ENCODE measurements around the gene SBF2.

SBF2 gene

DNA sequence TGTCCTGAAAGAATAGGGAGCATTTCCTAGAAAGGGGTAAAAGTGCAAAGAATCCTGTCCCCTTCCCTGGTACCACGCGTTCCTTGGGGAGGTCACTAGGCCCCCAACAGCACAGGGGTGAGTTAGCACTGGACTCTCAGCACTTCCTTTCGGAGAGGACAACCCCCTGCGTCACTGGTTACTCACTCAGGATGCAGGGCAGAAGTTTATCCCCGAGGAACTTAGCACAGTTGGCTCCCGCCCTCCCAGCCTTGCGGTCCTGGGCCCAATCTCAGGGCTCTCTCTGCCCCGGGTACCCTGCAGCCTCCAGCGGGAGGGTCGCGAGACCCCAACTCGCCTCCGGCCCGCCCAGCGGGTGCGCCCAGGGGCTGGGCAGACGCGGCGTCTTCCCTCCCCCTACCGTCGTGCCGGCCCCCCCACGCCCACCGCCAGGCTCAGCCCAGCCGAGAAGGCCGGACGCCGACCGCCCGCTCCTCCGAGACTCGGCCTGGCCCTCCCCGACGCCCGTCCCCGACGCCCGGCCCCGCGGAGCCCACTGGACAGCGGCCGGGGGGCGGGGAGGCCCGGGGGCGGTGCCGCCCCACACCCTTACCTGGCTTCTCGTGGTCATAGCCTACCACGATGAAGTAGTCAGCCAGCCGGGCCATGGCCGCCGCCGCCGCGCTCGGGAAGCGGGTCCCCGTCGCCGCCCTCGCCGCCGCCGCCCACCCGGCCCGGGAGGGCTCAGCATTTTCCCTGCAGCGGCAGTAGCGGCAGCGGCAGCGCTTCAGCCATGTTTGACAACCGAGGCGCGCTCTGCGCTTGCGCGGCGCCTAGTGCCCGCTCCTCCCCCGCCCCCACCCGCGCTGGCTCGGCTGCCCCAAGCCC is at the start of gene SBF2:
Gene SBF2, minus strand, starts transcription at position 797 of the 867 bp plus-strand sequence. Its CDS starts 150 bp downstream, at position 647.
- peak; percentile 12 for DNase-seq

DNA sequence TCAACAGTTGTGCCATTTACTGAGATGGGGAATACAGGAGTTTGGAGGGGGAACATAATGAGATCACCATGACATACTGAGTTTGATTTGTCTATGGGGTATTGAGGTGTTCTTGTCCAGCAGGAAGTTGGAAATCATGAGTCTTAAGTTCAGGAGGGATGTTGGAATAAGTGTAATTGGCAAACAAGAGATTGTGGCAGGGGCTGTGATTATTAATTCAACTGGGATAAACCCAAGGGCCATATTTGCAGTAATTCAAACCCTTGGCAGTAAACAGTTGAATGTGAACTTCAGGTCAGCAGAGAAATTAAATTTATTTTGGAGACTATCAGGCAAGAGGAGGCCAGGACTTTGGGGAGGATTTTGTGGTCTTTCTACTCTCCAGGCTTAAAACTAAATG is 44.3 kb upstream of the SBF2 start:
- no peak for DNase-seq

DNA sequence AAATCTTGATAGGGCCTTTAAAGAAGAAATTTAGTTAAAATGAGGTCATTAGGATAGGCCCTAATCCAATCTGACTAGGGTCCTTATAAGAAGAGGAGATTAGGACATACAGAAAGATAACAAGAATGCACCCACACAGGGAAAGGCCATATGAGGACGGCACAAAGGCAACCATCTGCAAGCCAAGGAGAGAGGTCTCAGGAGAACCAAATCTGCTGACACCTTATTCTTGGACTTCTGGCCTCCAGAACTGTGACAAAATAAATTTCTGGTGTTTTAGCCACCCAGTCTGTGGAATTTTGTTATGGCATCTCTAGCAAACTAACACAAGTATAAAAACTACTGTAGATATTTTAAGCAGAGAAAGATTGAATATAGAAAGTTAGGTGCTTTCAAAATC is 39.5 kb upstream of the SBF2 start:
- no peak for DNase-seq

DNA sequence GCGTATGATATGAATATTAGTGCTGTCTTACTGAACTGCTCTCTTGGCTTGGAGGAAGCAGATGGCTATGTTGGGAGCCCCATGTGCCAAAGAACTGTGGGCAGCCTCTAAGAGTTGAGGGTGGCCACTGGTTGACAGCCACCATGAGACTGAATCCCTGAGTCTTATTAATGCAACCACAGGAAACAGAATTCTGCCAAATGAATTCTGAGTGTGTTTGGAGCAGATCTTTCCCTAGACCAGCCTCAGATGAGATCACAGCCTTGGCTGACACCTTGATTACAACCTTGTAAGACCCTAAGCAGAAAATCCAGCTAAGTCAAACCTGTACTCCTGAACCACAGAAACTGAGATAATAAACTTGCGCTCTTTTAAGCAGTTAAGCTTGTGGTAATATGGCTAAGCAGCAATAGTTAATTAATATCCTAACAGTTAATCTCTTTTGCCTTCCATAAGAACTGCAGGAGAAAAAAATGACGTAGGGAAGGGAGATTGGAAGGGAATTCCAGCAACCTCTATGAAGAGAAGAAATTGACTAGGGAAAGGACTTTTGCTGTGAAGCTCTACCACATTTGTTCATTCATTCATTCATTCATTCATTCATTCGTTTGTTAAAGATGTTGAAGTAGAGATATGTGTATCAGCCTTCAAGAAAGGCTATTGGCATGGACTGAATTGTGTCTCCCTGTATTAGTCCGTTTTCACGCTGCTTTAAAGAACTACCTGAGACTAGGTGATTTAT is 37.7 kb upstream of the SBF2 start:
- DNase-seq: no peak

DNA sequence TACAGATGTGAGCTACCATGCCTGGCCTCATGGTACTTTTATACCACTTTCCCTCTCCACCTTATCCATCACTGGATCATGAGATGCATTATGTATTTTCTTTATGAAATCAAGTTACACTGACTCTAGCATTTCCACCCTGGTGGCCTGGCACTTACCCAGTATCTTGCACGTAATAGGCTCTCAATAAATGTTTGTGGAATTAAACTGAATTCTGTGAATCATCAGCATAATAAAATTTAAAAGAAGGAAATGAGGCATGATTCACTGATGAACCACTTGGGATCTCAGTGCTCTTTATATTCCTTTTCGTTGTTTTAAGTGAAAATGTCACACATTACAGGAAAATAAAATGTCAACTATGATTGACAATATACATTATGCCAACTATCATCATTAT is 35.9 kb upstream of the SBF2 start:
- no peak for DNase-seq

DNA sequence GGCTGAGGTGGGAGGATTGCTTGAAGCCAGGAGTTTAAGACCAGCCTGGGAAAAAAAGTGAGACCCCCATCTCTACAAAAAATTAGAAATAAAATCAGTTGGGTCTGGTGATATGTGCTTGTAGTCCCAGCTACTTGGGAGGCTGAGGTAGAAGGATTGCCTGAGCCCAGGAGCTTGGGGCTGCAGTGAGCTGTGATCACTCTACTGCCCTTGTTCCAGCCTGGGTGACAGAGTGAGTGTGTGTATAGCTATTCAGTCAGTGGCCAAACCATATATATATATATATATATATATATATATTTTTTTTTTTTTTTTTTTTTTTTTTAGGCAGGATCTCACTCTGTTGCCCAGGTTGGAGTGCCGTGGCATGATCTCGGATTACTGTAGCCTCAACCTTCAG is 35.3 kb upstream of the SBF2 start:
- DNase-seq: no peak

DNA sequence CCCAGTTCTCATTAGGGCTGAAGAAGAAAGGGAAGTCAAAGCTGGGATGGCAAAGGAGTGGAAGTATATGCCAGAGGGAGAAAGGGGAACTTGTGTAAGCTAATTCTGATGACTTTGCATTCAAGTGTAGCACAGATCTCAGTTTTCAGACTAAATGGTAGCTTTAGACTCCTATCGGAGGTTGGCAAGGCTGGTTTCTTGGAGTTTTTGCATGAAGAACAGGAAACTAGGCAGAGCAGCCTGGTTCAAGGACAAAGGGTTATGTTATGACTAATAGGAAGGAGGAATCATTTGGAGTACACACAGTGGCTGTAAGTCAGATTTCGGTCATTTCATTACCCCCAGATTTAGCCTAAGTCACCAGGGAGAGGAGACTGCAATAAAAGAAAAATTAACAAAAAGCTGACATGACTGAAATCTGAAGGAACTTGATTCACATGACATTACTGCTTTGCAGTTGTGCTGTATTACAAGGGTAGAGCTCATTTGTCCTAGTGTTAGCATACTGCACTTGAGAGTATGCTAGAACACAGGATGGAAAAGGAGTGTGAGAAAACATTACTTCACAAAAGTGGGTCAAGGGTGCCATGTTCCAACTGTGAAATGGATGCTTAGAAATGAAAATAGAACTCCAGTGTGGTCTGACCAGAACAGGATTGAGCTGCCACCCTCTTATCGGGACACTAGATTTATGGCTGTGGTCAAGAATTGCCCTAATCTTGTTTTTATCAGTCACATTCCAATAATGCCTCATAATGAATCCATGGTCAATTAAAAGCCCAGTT is 34.5 kb upstream of the SBF2 start:
- no peak for DNase-seq

DNA sequence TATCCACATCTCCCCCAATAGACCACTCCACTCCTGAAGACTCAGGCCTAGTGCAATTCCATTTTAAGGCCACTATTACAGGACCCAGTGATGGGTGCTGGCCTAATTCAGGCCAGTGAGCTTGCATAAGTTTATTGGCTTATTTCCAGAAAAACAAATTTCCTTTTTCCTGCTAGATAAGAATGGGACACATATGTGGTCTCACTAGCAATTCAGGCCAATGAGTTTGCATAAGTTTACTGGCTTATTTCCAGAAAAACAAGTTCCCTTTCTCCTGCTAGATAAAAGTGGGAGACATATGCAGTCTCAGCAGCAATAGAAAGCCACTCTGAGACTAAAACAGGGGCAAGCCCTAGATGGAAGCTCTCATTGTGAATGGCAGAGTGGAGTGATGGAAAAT is 33.2 kb upstream of the SBF2 start:
- no peak for DNase-seq

DNA sequence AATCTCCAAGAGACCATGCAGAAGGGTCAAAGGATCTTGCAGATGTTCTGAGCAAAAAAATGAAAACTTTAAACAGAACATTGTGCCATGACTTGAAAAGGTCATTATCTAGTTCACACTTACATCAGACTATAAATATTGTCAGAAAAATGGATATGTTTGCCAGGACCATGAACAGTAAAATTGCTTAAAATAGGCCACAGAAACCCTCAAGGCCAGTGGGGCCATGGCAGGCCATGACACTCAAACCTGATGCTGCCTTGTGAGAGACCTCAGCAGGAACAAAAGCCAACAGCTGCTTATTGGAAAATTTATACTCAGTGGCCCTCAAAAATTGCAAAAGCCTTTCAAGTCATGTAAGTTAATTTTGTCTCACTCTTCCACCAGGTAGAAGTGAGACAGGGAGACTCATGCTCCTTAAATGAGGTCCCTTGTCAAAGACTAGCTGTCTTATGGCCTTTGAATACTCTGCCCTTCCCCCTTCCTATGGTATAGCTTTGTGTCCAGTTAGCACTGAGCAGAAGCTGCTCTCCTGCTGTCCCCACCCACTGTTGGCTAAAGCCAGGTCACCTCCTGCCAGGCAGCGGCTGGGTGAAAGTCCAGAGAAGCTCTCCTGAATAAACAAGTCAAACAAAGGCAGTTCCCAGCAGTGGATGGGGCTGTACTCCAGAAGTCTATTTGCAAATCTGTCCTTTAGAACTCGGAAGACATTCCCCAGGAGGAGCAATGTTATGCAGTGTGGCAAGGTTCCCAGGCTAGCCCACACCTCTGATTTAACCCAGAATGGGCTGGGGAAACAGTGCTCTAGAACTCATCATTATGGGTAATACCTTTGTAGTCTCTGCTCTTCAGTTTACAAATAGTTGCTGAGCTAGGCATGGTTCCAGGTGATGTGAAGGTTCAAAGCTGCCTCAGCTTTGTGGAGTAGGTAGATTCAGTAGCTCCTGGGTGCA is 32.3 kb upstream of the SBF2 start:
- no peak for DNase-seq

DNA sequence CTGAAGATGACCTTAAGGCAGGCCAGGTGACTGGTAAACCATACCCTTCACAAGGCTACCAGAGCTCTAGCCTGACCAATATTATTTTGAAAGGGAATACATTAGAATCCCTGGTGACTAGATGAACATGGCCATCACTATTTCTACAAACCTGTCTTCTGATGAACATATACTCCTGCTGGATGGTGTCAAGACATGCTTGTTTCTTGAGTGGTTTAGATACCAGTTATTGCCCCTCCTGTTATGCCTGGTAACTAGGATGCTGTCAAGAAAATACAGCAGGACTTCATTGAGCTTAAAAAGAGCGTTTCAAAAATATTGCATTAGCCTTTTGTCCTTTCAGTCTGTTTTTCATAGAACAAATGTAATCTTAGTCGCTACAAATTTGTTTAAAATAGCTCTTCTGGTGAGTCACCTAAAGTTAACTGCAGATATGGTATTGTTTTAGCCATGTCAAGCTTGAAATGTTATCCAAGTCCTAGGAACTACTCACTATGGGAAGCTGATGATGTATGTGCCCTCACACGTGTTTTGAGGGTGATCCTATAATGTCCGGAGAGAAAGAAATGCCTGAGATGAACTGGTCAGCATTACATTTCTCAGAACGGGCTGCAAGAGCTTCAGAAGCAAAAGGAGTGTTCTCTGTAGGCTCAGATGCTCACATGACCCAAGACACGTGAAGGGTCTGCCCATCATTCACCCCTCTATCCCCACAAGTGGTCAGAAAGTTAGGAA is 31.4 kb upstream of the SBF2 start:
- no peak for DNase-seq

DNA sequence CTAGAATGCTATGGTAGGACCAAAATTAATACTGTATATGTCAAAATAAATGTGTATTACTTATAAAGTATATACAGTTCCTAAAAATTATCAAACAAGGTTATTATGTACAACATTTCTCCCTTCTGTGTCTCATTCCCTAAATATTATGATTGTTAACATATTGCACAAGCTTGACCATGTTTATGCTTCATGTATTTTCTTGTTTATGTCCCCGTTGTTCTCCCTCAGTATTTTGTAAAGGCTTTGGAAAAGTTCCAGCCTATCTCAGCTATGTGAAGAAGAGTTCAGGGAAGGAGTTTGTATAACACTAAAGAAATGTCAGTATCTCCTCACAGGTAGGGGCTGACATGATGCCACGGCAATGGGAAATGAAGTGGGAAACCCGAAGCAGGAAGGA is 30.5 kb upstream of the SBF2 start:
- no peak for DNase-seq

DNA sequence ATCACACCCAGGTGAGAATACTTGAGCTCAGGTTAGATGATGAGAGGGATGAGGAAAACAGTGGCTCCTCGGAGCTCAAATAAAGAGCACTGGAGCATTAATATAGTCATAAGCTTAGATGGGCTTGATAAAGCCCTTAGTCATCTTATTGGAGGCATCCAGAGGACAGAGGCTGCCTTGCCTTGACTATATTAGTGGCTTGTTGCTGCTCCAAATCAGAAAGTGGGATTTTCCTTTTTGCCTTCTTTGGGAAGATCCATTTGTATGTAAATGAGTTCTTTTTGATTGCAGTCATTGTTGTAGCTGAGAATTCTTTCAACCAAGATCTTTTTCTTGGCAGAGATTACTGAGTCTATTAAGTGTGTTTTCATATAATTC is 29.8 kb upstream of the SBF2 start:
- DNase-seq: no peak

DNA sequence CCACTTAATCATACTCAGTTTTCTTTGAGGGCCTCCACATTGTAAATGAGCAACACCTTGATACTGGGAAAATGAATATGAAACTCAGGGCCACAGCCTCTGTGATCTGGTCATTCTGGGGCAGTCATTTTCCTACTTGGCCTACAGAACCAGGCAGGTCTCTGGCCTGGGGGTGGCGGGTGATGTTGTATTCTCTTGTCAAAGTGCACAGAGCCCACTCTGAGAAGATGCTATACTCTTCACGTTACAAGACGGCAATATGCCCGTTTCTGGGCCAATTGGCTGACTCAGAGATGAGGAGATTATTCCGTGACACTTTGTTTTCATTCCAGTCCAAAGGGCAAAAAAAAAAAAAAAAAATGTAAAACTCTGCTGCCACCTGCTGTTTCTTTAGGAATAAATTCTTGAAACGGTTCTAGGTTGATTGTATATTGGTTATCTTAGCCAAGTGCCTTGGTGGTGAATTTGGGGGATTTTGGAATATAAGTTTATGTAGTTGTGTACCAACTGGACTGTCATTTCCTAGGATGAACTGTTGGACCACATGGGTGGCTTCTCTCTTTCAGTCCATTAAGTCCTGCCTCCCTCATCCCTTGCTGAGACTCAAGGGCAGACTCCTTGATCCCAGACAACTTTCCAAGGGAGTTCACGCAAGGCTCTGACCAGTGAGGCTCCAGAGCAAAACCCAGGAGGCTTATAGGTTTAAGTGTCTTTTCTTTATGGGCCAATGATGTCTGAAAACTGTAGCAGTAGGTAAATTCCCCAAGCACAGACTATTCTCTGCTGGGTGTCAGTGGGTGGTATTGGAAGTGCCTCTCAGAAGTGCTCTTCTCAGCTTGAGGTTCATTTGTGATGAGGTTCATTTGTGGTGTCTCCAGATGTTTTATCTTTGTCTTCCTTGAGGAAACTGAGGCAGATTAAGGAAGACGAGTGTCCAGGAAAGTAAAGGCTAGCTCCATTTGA is 29.1 kb upstream of the SBF2 start:
- DNase-seq: no peak

DNA sequence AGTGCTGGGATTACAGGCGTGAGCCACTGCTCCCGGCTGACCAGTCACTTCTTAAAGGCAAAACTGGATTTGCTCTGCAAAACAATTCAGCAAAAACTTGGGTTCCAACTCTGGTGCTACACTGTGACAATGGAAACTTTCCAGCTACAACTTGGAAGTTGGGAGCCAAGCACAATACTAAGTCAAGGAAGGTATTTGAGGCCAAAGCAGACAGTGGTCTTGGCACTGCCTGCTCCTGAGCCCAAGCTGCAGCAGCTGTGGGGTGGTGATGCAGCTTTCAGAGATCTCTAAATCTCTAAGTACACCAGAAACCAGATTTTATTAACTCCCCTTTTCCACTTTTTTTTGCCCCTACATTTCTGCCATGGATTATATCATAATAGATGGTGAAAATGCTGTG is 28.4 kb upstream of the SBF2 start:
- no peak for DNase-seq

DNA sequence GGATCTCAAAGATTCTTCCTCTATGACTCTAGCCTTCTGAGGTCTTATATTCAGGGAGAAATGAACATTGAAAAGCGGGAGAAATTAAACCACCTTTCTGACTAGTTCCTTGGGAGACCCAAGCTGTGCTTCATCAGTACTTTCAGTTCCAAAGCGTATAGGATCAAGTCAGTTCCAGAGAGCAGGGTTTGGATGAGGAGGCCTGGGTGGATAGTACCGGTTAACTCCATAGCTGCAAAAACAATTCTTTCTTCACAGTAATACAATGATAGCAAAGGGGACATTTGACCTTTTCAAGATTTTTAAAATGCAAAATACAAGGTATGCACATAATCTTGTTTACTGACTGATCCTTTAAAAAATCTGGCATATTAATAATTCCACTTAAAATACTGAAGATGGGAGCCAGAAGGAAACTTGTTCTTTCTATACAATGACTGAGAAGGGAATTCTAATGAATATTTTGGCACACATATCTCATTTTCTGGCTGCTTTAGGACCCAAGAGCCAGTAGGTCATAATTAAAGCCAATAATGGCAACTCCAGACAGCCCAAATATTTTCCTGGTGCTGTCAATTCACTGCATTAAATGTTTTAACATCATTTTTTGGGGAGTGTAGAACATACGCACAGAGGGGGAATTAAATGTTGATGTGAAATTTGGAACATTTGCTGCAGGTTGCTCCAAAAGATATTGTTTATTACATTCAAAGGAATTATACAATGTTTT is 26.9 kb upstream of the SBF2 start:
- DNase-seq: no peak

DNA sequence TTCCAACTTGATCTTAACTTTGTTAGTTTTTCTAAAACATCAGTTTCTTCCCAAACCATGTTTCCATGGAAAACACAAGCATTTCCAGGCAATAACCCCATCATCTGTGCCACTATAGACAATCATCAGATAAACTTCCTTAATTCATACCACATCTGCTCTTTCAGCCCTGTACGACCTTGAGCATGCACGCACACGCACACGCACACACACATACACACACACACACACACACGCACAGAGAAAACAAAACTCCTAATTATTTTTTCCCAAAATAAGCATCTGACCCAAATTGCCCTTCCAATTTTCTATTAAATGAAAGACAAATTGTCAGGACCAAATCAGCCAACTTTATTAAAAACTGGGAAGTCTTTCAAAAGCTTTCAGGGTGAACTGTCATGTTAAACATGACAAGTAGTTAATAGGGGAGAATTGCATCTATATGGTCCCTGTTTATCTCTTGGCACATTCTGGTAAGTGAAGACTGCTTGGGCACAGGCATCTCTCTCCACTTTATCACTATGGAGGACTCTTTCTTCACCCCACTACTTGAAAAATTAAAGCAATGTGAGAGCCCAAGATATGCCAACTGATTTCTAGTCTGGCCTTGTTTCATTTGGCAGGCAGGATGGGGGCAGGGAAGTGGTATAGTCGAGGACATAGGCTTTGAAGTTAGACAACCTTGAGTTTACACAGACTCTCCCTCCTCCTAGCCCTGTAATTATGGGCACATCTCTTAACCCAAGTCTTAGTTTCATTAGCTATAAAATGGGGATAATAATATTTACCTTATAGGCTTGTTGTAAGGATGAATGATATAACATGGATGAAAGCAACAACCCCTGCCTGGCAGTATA is 25.9 kb upstream of the SBF2 start:
- no peak for DNase-seq

DNA sequence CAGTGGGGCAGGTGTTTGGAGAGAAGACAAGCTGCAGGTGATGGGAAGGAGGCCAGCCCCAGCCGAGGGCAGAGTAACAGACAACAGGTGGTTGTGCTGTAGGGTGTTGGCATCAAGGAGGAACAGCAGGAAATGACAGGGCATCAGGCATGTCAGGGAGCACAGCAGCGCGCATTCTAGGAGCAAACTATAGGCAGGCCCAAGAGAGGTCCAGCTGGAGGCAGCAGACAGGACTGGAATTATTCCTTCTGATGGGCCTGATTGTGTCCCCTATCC is 24.4 kb upstream of the SBF2 start:
- no peak for DNase-seq

DNA sequence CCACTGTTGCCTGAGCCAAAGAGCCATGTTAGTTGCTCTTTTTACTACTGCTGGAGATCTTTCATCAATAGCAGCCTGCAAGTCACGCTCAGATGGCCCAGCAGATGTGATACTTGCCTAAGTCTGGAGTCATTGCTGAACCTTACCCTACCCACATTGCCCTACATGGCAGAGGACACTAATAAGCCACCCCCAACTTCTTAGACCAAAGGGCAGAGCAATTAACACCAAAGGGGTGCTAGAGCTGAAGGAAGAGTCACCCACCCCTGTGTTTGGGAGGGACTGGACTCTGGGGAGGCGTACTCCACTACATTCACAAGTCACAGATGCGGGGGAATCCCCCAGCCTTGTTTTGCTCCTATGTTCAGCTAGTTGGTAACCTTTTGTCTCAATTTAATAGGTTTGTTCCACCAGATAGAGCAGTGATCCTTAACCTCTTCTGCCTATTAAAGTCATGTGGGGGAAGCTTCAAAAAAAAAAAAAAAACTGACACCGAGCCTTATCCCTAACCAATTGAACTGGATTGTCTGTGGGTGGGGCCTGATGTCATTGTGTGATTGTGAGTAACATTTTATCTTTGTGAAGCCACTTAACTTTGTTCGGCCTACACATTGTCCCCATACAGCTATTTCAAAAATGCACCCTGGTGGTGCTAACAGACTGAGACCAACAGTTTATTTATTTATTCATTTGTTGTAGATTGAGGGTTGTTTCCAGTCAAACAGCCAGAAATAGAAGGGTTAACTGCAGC is 23.9 kb upstream of the SBF2 start:
- no peak for DNase-seq

Data from GOT3 (cell line).